ENCODE results near the gene CYP39A1. TPM values are rescaled to one million over a fixed set of nuclear protein-coding genes. Genes with fewer than 3 reads are reported as not detected.

CYP39A1 gene
- total and polyA plus RNA-seq, 2 donors (not counting 1 experiment from before 2014, with no cell fraction given): 0.49 to 3.8 TPM

- no peak for DNase-seq (ENCODE audit: low read depth in 2 of 2)
- Histone ChIP-seq H3K27ac (ENCODE audit: insufficient read depth, low read length) (no peak overlapping the region), H2AFZ (ENCODE audit: low read length) (no peak overlapping the region), H3K4me3 (replicated peaks in 1 of 4; ENCODE audit: control extremely low read depth in 1 of 4, insufficient read depth in 1 of 4, low read depth in 3 of 4, low read length in 4 of 4) (no peak overlapping the region), H3K9ac (ENCODE audit: insufficient read depth, low read length) (no peak overlapping the region), H3K9me3 (ENCODE audit: control insufficient read depth, insufficient read depth, low read depth, low read length) (no peaks in the 10 kb centered on the region), H3K36me3 (ENCODE audit: control insufficient read depth, insufficient read depth, low read length) (no peaks in the 10 kb centered on the region), H4K20me1 (ENCODE audit: control insufficient read depth, extremely low read depth, insufficient read depth, low read length) (no peaks in the 10 kb centered on the region), H3K27me3 (ENCODE audit: control insufficient read depth, insufficient read depth, low read length) (no peaks in the 10 kb centered on the region), H3K4me1 (ENCODE audit: control insufficient read depth, extremely low read depth, insufficient read depth, low read length) (no peaks in the 10 kb centered on the region), H3K79me2 (ENCODE audit: control insufficient read depth, insufficient read depth, low read length) (no peaks in the 10 kb centered on the region), H3K4me2 (ENCODE audit: extremely low read depth, insufficient read depth, low read length) (no peak overlapping the region)
- TF ChIP-seq EZH2 (IDR thresholded peaks at IDR 0.05; ENCODE audit: low read length, missing control alignments): no peak
- no peak for TF ChIP-seq CTCF (conservative IDR thresholded peaks at IDR 0.05 in 1 of 2, IDR thresholded peaks at IDR 0.05 in 1 of 2; ENCODE audit: low read depth in 1 of 2, low read length in 2 of 2)
Observed at GRCh38 chr6:46556053-46556452, 96.6 kb downstream of the CYP39A1 start.

GRCh38 chr6:46555129-46555528 lies 97.5 kb downstream of the CYP39A1 start:
- no peaks in the 10 kb centered on the region for H3K79me2 ChIP-seq (ENCODE audit: control insufficient read depth, insufficient read depth, low read length)
- no peaks in the 10 kb centered on the region for H3K27me3 ChIP-seq (ENCODE audit: control insufficient read depth, insufficient read depth, low read length)
- no peak overlapping the region for H3K9ac ChIP-seq (ENCODE audit: insufficient read depth, low read length)
- H4K20me1 ChIP-seq (ENCODE audit: control insufficient read depth, extremely low read depth, insufficient read depth, low read length): no peaks in the 10 kb centered on the region
- no peaks in the 10 kb centered on the region for H3K36me3 ChIP-seq (ENCODE audit: control insufficient read depth, insufficient read depth, low read length)
- no peak overlapping the region for H3K27ac ChIP-seq (ENCODE audit: insufficient read depth, low read length)
- DNase-seq (ENCODE audit: low read depth in 2 of 2): no peak
- no peak overlapping the region for H3K4me3 ChIP-seq (replicated peaks in 1 of 4; ENCODE audit: control extremely low read depth in 1 of 4, insufficient read depth in 1 of 4, low read depth in 3 of 4, low read length in 4 of 4)
- no peak overlapping the region for H3K4me2 ChIP-seq (ENCODE audit: extremely low read depth, insufficient read depth, low read length)
- TF ChIP-seq EZH2 (IDR thresholded peaks at IDR 0.05; ENCODE audit: low read length, missing control alignments) (no peak), CTCF (conservative IDR thresholded peaks at IDR 0.05 in 1 of 2, IDR thresholded peaks at IDR 0.05 in 1 of 2; ENCODE audit: low read depth in 1 of 2, low read length in 2 of 2) (no peak)
- no peaks in the 10 kb centered on the region for H3K9me3 ChIP-seq (ENCODE audit: control insufficient read depth, insufficient read depth, low read depth, low read length)
- H3K4me1 ChIP-seq (ENCODE audit: control insufficient read depth, extremely low read depth, insufficient read depth, low read length): no peaks in the 10 kb centered on the region
- no peak overlapping the region for H2AFZ ChIP-seq (ENCODE audit: low read length)

GRCh38 chr6:46549155-46549554 lies 103.5 kb downstream of the CYP39A1 start:
- H3K79me2 ChIP-seq (ENCODE audit: control insufficient read depth, insufficient read depth, low read length): no peaks in the 10 kb centered on the region
- DNase-seq (ENCODE audit: low read depth in 2 of 2): no peak
- TF ChIP-seq CTCF (conservative IDR thresholded peaks at IDR 0.05 in 1 of 2, IDR thresholded peaks at IDR 0.05 in 1 of 2; ENCODE audit: low read depth in 1 of 2, low read length in 2 of 2) (no peak), EZH2 (IDR thresholded peaks at IDR 0.05; ENCODE audit: low read length, missing control alignments) (no peak)

More at GRCh38 chr6:46549155-46549554, 103.5 kb downstream of the CYP39A1 start:
- Histone ChIP-seq H3K9me3 (ENCODE audit: control insufficient read depth, insufficient read depth, low read depth, low read length) (no peaks in the 10 kb centered on the region), H3K4me3 (replicated peaks in 1 of 4; ENCODE audit: control extremely low read depth in 1 of 4, insufficient read depth in 1 of 4, low read depth in 3 of 4, low read length in 4 of 4) (no peak overlapping the region), H4K20me1 (ENCODE audit: control insufficient read depth, extremely low read depth, insufficient read depth, low read length) (no peaks in the 10 kb centered on the region), H3K4me1 (ENCODE audit: control insufficient read depth, extremely low read depth, insufficient read depth, low read length) (no peaks in the 10 kb centered on the region), H3K36me3 (ENCODE audit: control insufficient read depth, insufficient read depth, low read length) (no peaks in the 10 kb centered on the region), H3K27ac (ENCODE audit: insufficient read depth, low read length) (no peak overlapping the region), H3K9ac (ENCODE audit: insufficient read depth, low read length) (no peak overlapping the region), H3K4me2 (ENCODE audit: extremely low read depth, insufficient read depth, low read length) (no peak overlapping the region), H3K27me3 (ENCODE audit: control insufficient read depth, insufficient read depth, low read length) (no peaks in the 10 kb centered on the region), H2AFZ (ENCODE audit: low read length) (no peak overlapping the region)

Measured in fibroblast of lung (primary cell).